Astrocyte (in vitro differentiated cells and primary cell): ENCODE results near the gene CDC26. TPM values are rescaled to one million over a fixed set of nuclear protein-coding genes. Genes with fewer than 3 reads are reported as not detected.

Source experiments
- DNase-seq: peaks from one replicate; pipeline ENCODE4 v3.0.0-alpha.2; 2010; ENCODE audit warnings: low read depth
- FAIRE-seq: peaks from 2 replicates; lab custom pipeline; 2011; peaks lifted over from hg19 to GRCh38; lab: Jason Lieb, UNC
- H2AFZ ChIP-seq: 2 replicates; pipeline ENCODE4 v1.6.0; 2012; ENCODE audit warnings: low read depth, low read length, inconsistent platforms
- H3K27ac ChIP-seq: 2 replicates; pipeline ENCODE4 v1.5.1; 2011; ENCODE audit warnings: low read depth, low read length, inconsistent platforms
- H3K27me3 ChIP-seq: 2 replicates; pipeline ENCODE4 v1.6.0; 2011; ENCODE audit warnings: low read length, inconsistent platforms; ENCODE audit not compliant: insufficient read depth
- H3K36me3 ChIP-seq: 2 replicates; pipeline ENCODE4 v1.5.1; 2011; ENCODE audit warnings: low read length, inconsistent platforms; ENCODE audit not compliant: insufficient read depth
- H3K4me1 ChIP-seq: 2 replicates; pipeline ENCODE4 v1.5.1; 2011; ENCODE audit warnings: low read length, inconsistent platforms; ENCODE audit not compliant: insufficient read depth
- H3K4me2 ChIP-seq: 2 replicates; pipeline ENCODE4 v1.6.0; 2012; ENCODE audit warnings: low read length, inconsistent platforms
- H3K4me3 ChIP-seq: 2 replicates; pipeline ENCODE4 v1.5.1; 2011; ENCODE audit warnings: low read depth, mild to moderate bottlenecking, low read length, inconsistent platforms; ENCODE audit not compliant: insufficient read depth
- H3K79me2 ChIP-seq: 2 replicates; pipeline ENCODE4 v1.6.0; 2012; ENCODE audit warnings: mild to moderate bottlenecking, low read length, inconsistent platforms; ENCODE audit not compliant: insufficient read depth
- H3K9ac ChIP-seq: 2 replicates; pipeline ENCODE4 v1.6.0; 2012; ENCODE audit warnings: mild to moderate bottlenecking, low read length, inconsistent platforms
- H3K9me3 ChIP-seq: 2 replicates; pipeline ENCODE4 v1.5.1; 2012; ENCODE audit warnings: low read depth, mild to moderate bottlenecking, low read length, inconsistent platforms; ENCODE audit not compliant: insufficient read depth
- H4K20me1 ChIP-seq: 2 replicates; pipeline ENCODE4 v1.6.0; 2012; ENCODE audit warnings: low read length, inconsistent platforms; ENCODE audit not compliant: insufficient read depth
- H3K27ac Mint-ChIP-seq: one replicate; pipeline ENCODE4 v1.8.0; 2021; ENCODE audit warnings: mild to moderate bottlenecking, mixed read lengths; ENCODE audit not compliant: unreplicated experiment
- H3K27me3 Mint-ChIP-seq: one replicate; pipeline ENCODE4 v1.8.0; 2021; ENCODE audit warnings: low read depth, mixed read lengths; ENCODE audit not compliant: unreplicated experiment
- H3K36me3 Mint-ChIP-seq: one replicate; pipeline ENCODE4 v1.8.0; 2021; ENCODE audit warnings: low read depth, mixed read lengths; ENCODE audit not compliant: unreplicated experiment
- H3K4me1 Mint-ChIP-seq: one replicate; pipeline ENCODE4 v1.8.0; 2021; ENCODE audit warnings: low read depth, mixed read lengths; ENCODE audit not compliant: unreplicated experiment
- H3K4me3 Mint-ChIP-seq: one replicate; pipeline ENCODE4 v1.8.0; 2021; ENCODE audit warnings: mild to moderate bottlenecking, moderate library complexity, mixed read lengths; ENCODE audit not compliant: unreplicated experiment
- H3K9me3 Mint-ChIP-seq: one replicate; pipeline ENCODE4 v1.8.0; 2021; ENCODE audit warnings: mild to moderate bottlenecking, mixed read lengths; ENCODE audit not compliant: unreplicated experiment
- EZH2 ChIP-seq: IDR thresholded peaks from 2 replicates; pipeline ENCODE4 v1.6.1; 2012; ENCODE audit warnings: mild to moderate bottlenecking, low read length, inconsistent platforms; ENCODE audit not compliant: insufficient read depth
- total RNA-seq: library from RNA; stranded (reverse); gene quantifications from 2 replicates; pipeline ENCODE4 v1.2.1, GENCODE V29; 2021
- TF ChIP-seq, protein P1 (sequence below): IDR thresholded peaks from 2 replicates; pipeline ENCODE4 v1.5.1; 2011; ENCODE audit warnings: low read depth, mild to moderate bottlenecking, inconsistent platforms, low read length, moderate library complexity; ENCODE audit not compliant: insufficient read depth

The CDC26 gene
- total RNA-seq, 1 donor from 2014 or later, result 23.9 TPM

DNA sequence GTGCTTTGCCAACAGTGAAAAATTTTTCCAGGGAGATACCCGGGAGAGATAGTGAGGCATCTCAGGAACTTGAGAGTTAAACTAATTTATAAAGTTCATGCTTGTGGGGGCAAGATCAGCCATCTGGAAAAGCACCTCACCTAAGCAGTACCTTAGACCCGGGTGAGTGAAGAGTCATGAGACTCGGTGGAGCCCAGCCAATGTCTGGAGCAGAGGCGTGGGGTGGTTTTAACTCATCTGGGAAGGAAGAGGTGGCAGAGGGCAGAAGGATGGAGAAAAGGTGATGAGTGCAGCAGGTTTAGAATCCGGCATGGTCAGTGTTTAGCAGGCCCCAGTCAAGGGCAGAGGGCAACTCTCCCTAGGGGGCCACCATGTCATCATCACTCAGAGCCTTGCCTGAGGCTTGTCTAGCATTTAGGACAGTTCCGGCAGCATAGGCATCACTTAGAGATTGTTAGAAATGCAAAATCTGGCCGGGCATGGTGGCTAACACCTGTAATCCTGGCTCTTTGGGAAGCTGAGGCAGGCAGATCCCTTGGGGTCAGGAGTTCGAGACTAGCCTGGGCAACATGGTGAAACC is 32.1 kb upstream of the CDC26 start:
- no peak overlapping the region for H3K4me2 ChIP-seq
- H4K20me1 ChIP-seq, result no peaks in the 10 kb centered on the region
- Mint-ChIP-seq H3K36me3 (no peaks in the 10 kb centered on the region), H3K9me3 (no peaks in the 10 kb centered on the region), H3K27ac (no peak overlapping the region), H3K27me3 (peaks cover 2% of the 10 kb centered on the region), H3K4me1 (no peaks in the 10 kb centered on the region), H3K4me3 (no peak overlapping the region)
- H3K27ac ChIP-seq, result no peak overlapping the region
- H2AFZ ChIP-seq, result no peak overlapping the region
- H3K79me2 ChIP-seq, result no peaks in the 10 kb centered on the region
- no peaks in the 10 kb centered on the region for H3K4me1 ChIP-seq
- DNase-seq (no peak), FAIRE-seq (no peak)
- H3K4me3 ChIP-seq, result no peak overlapping the region
- H3K9ac ChIP-seq, result no peak overlapping the region
- TF ChIP-seq EZH2, result no peak
- TF ChIP-seq, protein P1, sequence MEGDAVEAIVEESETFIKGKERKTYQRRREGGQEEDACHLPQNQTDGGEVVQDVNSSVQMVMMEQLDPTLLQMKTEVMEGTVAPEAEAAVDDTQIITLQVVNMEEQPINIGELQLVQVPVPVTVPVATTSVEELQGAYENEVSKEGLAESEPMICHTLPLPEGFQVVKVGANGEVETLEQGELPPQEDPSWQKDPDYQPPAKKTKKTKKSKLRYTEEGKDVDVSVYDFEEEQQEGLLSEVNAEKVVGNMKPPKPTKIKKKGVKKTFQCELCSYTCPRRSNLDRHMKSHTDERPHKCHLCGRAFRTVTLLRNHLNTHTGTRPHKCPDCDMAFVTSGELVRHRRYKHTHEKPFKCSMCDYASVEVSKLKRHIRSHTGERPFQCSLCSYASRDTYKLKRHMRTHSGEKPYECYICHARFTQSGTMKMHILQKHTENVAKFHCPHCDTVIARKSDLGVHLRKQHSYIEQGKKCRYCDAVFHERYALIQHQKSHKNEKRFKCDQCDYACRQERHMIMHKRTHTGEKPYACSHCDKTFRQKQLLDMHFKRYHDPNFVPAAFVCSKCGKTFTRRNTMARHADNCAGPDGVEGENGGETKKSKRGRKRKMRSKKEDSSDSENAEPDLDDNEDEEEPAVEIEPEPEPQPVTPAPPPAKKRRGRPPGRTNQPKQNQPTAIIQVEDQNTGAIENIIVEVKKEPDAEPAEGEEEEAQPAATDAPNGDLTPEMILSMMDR, result no peak
- no peaks in the 10 kb centered on the region for H3K36me3 ChIP-seq
- H3K27me3 ChIP-seq, result peaks cover 3% of the 10 kb centered on the region
- H3K9me3 ChIP-seq, result no peaks in the 10 kb centered on the region

DNA sequence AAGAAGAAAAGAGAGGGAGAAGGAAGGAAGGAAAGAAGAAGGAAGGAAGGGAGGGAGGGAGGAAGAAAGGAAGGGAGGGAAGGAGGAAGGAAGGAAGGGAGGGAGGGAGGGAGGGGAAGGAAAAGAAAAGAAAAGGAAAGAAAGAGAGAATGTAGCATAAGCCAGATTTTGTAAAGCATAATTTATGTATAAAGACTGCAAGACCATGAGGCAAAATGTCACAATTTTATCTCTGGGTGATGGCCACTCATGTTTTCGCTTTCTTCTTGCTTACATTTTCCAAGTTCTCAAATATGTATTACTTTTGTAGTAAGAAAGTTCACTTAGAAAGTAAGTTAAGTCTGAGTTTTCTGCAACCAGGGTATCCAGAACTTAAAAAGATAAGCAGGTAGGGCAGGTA is 31.2 kb upstream of the CDC26 start:
- no peak overlapping the region for H3K27ac Mint-ChIP-seq
- no peak overlapping the region for H3K4me3 Mint-ChIP-seq
- Histone ChIP-seq H3K4me3 (no peak overlapping the region), H3K4me1 (no peaks in the 10 kb centered on the region), H3K27me3 (peaks cover 6% of the 10 kb centered on the region), H3K4me2 (no peak overlapping the region), H3K36me3 (no peaks in the 10 kb centered on the region), H3K9ac (no peak overlapping the region), H4K20me1 (no peaks in the 10 kb centered on the region), H3K9me3 (no peaks in the 10 kb centered on the region), H3K27ac (no peak overlapping the region), H2AFZ (no peak overlapping the region), H3K79me2 (no peaks in the 10 kb centered on the region)
- DNase-seq (no peak), FAIRE-seq (no peak)
- no peaks in the 10 kb centered on the region for H3K9me3 Mint-ChIP-seq
- H3K36me3 Mint-ChIP-seq, result no peaks in the 10 kb centered on the region
- TF ChIP-seq, protein P1, result no peak
- TF ChIP-seq EZH2, result no peak
- peaks cover 4% of the 10 kb centered on the region for H3K27me3 Mint-ChIP-seq
- no peaks in the 10 kb centered on the region for H3K4me1 Mint-ChIP-seq

DNA sequence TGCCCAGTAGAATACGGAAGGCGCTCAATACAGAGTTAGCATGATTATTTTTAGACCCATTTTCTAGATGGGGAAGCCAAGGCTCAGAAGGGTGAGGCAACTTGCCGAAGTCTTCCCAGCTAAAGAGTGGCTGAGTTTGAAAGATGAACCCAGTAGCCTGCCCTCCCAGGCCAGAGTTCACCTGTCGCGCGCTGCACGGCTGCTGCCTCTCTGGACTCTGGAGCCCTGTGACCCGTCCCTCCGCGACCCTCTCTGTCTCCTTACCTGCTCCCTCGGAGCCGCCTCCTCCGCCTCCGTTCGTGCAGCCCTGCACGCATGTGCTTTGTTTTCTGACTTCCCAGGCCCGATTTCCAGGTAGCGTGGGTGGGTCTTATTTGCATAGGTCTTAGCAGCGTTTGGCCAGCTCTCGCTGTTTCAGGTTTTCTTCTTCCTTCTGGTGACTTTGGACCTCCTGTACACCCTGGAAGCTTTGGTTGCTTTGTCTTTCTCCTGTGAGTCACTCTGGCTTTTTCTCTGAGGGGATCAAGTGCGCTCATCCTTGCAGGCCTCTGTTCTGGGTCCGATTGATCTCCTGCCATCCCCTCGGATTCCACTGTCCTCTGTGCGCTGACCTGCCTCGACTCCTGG is 27.5 kb upstream of the CDC26 start, which contains the start of gene RNF183:
TSS of gene RNF183 (minus strand) at position 585 of the 627 bp plus-strand sequence. CDS start 5,192 bp downstream, outside the sequence.
- no peak for TF ChIP-seq EZH2
- TF ChIP-seq, protein P1, result no peak
- no peaks in the 10 kb centered on the region for H3K36me3 Mint-ChIP-seq
- no peaks in the 10 kb centered on the region for H3K36me3 ChIP-seq
- H3K9me3 ChIP-seq, result no peaks in the 10 kb centered on the region
- H3K9ac ChIP-seq, result no peak within 1 kb of the TSS
- peaks cover 7% of the 10 kb centered on the region for H3K27me3 Mint-ChIP-seq
- H3K9me3 Mint-ChIP-seq, result no peaks in the 10 kb centered on the region
- no peak within 1 kb of the TSS for H3K4me3 ChIP-seq
- H3K27ac ChIP-seq, result no peak within 1 kb of the TSS
- no peaks in the 10 kb centered on the region for H3K79me2 ChIP-seq
- H3K4me3 Mint-ChIP-seq, result no peak within 1 kb of the TSS
- peaks cover 9% of the 10 kb centered on the region for H3K27me3 ChIP-seq
- H3K4me1 ChIP-seq, result no peaks in the 10 kb centered on the region
- no peaks in the 10 kb centered on the region for H4K20me1 ChIP-seq
- no peak within 1 kb of the TSS for H3K4me2 ChIP-seq
- H2AFZ ChIP-seq, result no peak within 1 kb of the TSS
- H3K27ac Mint-ChIP-seq, result no peak within 1 kb of the TSS
- FAIRE-seq (no peak), DNase-seq (no peak)
- H3K4me1 Mint-ChIP-seq, result peaks cover 10% of the 10 kb centered on the region
